PC-3 (cell line): Measurements from ENCODE around the gene DEK.

Experiments used
- CTCF ChIP-seq: fragments of 300-600 bp; sonication (generic); conservative IDR thresholded peaks from 2 replicates; pipeline ENCODE4 v1.5.1; 2017; ENCODE audit warnings: antibody characterized with exemption, low read depth, mild to moderate bottlenecking, low read length
- EZH2 ChIP-seq: fragments of 300-600 bp; sonication (generic); IDR thresholded peaks from one replicate; pipeline ENCODE4 v1.6.1; 2017; ENCODE audit warnings: antibody characterized with exemption, mild to moderate bottlenecking, low read length; ENCODE audit not compliant: unreplicated experiment
- EZH2phosphoT487 ChIP-seq: fragments of 300-600 bp; sonication (generic); IDR thresholded peaks from 2 replicates; pipeline ENCODE4 v1.6.1; 2018; ENCODE audit warnings: mild to moderate bottlenecking, antibody characterized with exemption, low read length, borderline replicate concordance

DNA sequence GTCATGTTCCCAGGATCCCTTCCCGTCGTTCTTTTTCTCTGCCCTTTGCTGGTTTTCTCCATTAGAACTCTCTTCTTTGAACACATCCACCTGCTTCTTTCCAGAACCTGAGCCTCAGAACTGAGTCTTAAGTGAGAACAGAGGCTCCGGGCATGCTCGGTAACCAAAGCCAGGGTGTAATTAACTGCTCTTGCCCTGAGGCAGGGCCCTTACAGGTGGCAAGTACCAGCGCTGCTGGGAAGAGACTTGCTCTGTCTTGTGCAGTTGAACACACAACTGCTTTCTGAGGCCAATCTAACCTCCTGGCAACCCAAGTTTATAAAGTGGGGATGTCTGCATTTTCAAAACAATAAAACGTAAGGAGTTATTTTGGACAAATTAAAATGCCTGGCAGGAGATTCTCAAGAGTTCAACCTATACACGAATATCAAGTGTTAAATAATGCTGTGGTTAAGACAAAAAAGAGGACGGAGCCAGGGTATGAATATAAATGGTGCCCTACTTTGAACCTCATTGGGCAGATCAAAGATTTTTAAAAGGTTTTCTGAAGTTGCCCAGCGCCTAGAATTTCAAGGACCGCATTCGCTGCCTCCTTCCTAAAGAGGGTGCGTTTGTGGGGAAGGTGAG is 12.4 kb upstream of the DEK start:
- no peak for TF ChIP-seq CTCF
- TF ChIP-seq EZH2: no peak
- no peak for TF ChIP-seq EZH2phosphoT487
